Upper lobe of left lung (tissue), 4 donors: Measurements from ENCODE around the gene HERC3.

ENCODE experiments used
- CTCF ChIP-seq, 6 experiments: fragments of 450-650 bp in 4 of 6; fragments of 200-600 bp in 2 of 6; sonication (generic) in 2 of 6; IDR thresholded peaks; one replicate each; pipeline ENCODE4 v1.5.1; 2016 to 2019; ENCODE audit warnings: antibody characterized with exemption in 6 of 6
- EP300 ChIP-seq, 4 donors: sonication (generic); formaldehyde crosslinking; IDR thresholded peaks; one replicate each; pipeline ENCODE4 v1.5.1; 2017; ENCODE audit warnings: antibody characterized with exemption in 4 of 4, control low read depth in 2 of 4
- POLR2A ChIP-seq, 4 donors: fragments of 450-650 bp; IDR thresholded peaks; one replicate each; pipeline ENCODE4 v1.5.1; 2016 to 2017; ENCODE audit warnings: antibody characterized with exemption in 4 of 4, mild to moderate bottlenecking in 2 of 4
- POLR2AphosphoS5 ChIP-seq, 2 donors: sonication (generic); formaldehyde crosslinking; IDR thresholded peaks; one replicate each; pipeline ENCODE4 v1.5.1; 2017; ENCODE audit warnings: antibody characterized with exemption in 2 of 2

- TF ChIP-seq CTCF (IDR thresholded peaks at IDR 0.05) (no peak), EP300 (IDR thresholded peaks at IDR 0.05) (no peak), POLR2A (IDR thresholded peaks at IDR 0.05) (no peak), POLR2AphosphoS5 (IDR thresholded peaks at IDR 0.05) (no peak)
These were observed 17.1 kb upstream of the HERC3 start for GRCh38 chr4:88575186-88575585.
